Suprapubic skin (tissue), 3 donors: Measurements from ENCODE around the gene NME7.

Source experiments
- CTCF ChIP-seq, 2 donors: fragments of 200-600 bp in 1 of 2; fragments of 450-650 bp in 1 of 2; sonication (generic) in 1 of 2; IDR thresholded peaks; one replicate each; pipeline ENCODE4 v1.5.1; 2016 to 2019; ENCODE audit warnings: antibody characterized with exemption in 2 of 2, mild to moderate bottlenecking in 1 of 2, moderate library complexity in 1 of 2
- POLR2AphosphoS5 ChIP-seq, 3 donors: sonication (generic); formaldehyde crosslinking; IDR thresholded peaks; one replicate each; pipeline ENCODE4 v1.6.1; 2017; ENCODE audit warnings: antibody characterized with exemption in 3 of 3

DNA sequence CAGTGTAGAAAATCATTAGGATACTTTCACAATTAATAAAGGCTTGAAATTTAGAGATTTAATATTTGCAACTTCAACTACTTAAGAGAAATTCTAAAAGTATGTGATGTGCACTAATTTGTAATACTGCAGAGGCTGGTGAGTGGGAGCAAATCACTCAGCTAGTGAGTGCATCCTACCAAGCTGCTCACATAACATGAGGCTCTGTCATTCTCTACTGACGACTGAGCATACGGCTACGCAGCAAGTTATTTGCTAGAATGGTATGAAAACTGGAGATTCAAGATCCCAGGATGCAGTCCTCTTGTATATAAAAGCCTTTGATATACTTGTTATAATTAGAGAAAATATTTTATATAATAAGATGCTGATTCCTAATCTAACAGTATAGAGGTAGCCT lies 171.0 kb downstream of the NME7 start:
- no peak for TF ChIP-seq CTCF (IDR thresholded peaks at IDR 0.05)
- no peak for TF ChIP-seq POLR2AphosphoS5 (IDR thresholded peaks at IDR 0.05)
